GM19023 (cell line): ENCODE results near the gene ACVRL1.
"Not testable (repeated sequence)": the region's sequence is repeated elsewhere in the genome, so short reads cannot be mapped to it uniquely, and the experiment has no call there.

Experiments
- ATAC-seq: cut with Tn5 transposase; IDR thresholded peaks from one replicate; pipeline ENCODE4 v1.9.1; 2021; ENCODE audit warnings: mild to moderate bottlenecking, moderate library complexity; ENCODE audit not compliant: unreplicated experiment

The ACVRL1 gene

DNA sequence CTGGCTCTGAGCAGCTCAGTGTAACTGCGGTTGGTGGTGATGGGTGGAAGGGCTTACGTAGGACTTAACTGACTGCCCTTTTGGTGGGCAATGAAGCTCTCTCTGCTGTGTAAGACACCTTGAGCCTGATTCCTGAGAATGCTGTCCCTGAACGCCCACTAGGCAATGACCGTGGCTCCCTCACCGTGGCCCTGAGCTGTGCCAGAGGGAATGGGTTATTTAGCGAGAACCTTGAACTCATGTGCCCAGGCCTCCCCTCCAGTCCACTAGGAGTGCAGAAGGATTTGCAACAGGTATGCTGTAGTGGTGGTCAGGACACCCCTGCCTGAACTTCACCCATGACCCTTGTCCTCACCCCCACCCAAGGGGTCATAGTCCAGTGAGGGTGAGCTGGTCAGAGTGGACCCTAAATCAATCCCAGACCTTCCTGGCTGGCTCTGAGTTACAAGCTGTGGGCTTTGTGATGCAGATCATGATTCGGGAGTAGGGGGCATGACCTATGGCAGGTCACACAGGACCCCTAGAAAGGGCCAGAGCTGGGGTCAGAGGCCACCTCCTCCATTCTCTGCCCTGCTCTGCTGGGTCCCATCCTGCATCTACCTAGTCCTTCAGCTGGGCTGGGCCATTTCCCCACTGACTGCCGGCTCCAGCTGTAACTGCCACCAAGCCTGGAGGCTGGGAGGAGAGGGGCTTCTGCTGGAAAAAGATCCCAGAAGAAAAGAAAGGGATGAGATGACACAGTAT, 33.9 kb upstream of the ACVRL1 start:
- no peak for ATAC-seq

DNA sequence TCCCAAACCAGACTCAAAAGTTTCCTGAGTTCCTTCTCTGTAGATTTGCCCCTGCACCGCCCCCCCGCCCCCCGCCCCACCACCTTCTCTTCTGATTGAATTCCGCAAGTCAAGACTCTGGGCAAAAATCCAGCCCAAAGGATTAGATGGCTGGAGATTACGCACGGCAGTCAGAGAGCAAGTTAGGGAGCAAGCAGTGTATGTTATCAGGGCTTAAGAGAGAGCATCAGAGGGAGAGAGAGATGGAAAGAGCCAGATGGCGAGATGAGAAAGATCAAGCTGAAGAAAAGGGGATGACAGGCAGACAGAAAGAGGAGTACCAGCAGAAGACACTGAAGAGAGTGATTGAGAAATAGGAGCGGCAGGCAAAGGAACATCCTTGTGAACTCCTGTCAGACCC, 33.3 kb upstream of the ACVRL1 start:
- no peak for ATAC-seq

DNA sequence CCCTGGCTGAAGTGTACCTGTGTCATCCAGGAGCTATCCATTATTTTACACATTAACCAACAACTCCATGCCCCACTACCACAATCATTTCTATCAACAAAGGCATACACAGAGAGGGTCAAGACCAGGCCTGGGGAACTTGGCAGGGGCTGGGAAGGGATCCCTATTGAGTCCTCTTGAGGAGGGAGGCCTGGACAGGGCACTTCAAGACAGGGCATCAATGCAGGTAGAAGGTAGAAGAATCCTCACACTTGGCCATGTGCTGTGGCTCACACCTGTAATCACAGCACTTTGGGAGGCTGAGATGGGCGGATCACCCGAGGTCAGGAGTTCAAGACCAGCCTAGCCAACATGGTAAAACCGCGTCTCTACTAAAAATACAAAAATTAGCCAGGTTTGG, 32.8 kb upstream of the ACVRL1 start:
- ATAC-seq, result no peak

DNA sequence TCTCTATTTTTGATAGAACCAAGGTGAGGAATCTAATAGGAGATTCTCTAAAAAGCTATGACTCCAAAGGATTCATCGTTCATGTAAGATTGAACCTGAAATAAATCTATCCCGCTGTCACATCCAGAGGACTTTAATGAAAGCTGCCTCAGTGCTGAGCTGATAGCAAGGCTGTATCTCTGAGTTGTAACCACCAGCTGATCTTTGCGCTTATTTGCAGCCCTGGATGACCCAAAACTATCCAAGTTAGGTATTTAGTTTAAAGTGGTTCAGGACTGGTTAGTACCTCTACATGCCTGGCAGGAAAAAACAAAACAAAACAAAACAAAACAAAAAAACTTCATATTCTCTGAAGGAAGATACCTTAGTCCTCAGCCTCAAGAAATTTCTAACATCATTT, 28.2 kb upstream of the ACVRL1 start:
- no peak for ATAC-seq

DNA sequence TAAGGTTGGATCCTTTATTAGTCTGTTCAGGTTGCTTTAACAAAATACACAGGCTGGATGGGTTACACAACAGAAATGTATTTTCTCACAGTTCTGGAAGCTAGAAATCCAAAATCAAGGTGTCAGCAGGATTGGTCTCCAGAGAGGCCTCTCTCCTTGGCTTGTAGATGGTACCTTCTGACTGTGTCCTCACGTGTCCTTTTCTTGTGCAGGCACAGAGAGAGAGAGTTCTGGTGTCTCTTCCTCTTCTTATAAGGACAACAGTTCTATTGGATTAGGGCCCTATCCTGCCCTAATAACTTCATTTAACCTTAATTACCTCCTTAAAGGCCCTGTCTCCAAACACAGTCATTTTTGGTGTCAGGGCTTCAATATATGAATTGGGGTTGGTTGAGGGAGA, 24.0 kb upstream of the ACVRL1 start:
- ATAC-seq, result no peak

DNA sequence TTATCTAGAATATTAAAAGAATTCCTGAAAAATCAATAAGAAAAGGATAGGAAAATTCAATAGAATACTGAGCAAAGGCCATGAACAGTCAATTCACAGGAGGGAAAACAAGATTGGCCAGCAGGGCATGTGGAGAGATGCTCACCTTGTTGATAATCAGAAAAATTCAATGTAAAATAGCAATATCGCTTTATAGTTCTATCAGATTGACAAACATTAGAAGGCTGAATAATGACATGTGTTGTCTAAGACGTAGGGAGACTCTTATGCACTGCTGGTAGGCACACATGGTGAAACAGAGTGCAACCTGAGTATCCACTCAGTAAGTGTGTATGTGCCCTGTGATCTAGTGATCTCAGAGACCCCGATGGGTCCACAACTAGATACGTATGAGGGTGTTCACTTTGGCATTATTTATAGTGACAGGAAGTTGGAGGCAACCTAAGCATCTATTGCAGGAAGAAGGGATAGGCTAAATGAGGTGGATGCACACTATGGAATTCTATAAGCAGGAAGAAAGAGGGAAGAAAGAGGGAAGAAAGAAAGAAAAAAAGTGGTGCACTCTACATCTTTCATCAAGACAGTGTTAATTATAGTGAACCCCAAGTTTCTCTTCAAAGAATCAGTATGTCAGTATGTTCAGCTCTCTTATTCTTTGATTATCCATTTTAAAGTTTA, 23.2 kb upstream of the ACVRL1 start:
- no peak for ATAC-seq

DNA sequence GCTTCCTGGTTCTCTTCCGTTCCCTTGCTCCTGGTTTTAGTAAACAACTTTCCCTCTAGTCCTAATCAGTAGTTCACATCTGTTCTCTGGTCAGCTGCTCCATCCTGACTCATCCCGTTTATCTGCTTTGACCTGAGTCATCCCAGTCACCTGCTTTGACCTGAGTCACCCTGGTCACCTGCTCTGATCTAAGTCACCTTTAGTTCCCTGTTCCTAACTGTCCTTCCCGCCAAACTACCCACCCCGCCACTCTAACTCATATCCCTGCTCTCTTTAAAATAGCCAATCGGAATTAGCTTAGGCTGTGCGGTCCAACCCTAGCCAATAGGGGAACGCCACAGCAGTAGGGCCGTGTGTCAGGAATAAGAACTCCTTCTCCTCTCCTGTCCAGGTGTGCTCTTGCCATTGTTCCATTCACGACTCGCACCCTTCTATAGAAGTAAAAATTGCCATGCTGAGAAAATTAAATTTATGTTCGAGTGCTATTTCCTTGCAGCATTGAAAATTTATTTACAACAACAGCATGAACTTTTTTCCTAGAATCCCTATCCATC, 22.6 kb upstream of the ACVRL1 start:
- no peak for ATAC-seq

DNA sequence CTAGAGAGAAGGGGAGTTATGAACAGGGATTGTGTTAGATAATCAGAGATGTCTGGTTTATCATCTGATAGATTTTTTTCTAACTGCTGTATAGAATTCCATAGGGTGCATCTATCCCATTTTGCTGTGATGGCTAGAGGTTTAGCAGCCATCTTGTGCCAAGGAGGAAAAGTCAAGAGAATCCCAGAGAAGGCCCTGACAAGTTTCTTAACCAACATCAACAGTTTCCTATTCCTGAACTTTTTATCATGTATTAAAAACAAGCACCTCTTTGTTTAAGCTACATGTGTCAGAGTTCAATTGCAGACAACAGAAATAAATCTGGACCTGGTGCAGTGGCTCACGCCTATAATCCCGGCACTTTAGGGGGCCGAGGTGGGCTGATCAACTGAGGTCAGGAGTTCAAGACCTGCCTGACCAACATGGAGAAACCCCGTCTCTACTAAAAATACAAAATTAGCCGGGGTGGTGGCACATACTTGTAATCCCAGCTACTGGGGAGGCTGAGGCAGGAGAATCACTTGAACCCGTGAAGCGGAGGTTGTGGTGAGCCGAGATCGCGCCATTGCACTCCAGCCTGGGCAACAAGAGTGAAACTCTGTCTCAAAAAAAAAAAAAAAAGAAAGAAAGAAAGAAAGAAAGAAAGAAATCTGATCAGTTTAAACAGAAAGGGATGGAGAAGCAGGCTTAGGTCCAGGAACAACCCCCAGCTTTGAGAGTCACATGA, 21.8 kb upstream of the ACVRL1 start:
- ATAC-seq, result not testable (repeated sequence)

DNA sequence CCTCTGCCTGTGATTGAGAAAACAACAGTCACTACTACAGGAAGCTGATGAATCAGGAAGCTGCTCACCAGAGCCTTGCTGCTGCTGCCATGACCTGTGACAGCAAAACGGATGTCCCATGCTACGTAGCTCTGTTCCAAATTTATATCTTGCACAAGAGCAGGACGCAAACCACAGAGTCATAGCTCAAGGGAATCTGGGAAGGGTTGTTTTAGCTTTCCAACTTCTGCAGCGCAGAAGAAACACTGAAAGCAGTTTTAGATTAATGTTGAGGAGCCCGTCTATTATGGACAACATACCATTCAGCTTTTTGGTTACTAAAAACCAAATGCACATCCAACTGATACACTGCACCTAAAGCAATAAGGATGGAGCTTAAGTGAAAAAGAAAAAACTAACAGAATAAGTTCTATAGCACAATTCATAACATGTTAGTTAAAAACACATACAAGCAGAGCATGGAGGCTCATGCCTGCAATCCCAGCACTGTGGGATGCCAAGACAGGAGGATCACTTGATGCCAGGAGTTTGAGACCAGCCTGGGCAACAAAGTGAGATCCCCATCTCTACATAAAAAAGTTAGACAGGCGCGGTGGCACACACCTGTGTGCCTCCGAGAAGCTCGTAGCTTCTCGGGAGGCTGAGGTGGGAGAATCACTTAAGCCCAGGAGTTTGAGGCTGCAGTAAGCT, 21.1 kb upstream of the ACVRL1 start:
- ATAC-seq, result no peak

DNA sequence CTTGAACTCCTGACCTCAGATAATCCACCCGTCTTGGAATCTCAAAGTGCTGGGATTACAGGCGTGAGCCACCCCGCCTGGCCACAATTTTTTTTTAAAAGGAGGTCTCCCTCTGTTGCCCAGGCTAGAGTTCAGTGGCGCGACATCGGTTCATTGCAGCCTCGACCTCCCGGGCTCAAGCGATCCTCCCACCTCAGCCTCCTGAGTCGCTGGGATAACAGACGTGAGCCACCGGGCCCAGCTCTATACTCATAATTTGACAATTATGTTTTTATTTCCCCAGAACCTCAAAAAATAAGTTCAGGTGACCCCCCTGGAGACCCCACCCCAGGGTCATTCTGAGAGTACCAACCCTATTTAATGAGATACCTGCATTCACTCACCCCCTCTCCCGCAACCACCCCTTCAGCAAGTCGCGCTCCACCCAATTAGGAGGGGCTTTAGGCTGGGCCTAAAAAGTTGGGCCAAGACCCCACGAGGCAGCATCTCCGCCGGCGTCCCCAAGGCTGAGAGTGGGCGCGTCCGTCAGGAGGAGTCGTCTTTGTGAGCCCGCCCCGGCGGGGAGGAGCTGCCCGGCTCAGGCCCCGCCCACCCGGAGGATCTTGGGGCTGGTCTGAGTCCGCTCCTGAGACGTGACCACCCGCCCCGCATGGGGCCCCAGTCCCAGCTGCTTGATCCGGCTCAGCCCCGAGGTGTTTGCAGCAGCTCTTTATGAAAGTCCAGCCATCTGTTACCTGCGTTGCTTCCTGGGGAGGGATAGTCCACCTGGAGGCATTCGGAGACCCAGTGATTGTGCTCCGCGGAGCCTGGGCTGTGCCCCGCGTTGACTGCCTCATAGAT, 19.6 kb upstream of the ACVRL1 start, which contains the start of gene ANKRD33:
TSS of gene ANKRD33 (plus strand) at position 628 of the 840 bp plus-strand sequence. CDS start at position 712, 84 bp downstream.
- no peak for ATAC-seq

DNA sequence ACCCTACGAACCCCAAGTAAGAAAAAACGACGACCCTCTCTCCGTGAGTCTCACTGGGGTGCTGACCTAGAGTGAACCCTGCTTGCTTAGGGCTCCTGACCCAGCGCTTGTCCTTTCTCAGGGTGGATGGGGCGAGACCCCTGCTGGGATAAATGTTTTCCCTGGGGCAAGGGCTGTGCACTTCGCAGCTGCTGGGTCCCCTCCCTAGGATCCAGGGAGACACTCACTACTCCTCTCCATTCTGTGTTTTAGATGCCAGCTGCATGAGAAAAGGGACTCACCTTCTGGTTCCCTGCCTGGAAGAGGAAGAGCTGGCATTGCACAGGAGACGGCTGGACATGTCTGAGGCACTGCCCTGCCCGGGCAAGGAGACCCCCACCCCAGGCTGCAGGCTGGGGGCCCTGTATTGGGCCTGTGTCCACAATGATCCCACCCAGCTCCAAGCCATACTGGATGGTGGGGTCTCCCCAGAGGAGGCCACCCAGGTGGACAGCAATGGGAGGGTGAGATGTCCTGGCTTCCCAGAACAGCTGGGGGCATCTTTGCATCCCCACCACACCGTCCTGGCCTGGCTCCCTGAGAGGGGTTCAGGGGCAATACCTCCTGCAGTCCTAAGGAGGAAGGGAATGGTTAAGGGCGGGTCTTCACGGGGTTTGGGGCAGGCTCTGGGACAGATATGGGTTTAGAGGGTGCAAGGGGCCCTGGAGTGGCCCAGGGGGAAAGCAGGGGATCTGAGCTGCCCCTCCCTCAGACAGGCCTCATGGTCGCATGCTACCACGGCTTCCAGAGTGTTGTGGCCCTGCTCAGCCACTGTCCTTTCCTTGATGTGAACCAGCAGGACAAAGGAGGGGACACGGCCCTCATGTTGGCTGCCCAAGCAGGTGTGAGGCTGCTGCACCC, 18.7 kb upstream of the ACVRL1 start:
- no peak for ATAC-seq

DNA sequence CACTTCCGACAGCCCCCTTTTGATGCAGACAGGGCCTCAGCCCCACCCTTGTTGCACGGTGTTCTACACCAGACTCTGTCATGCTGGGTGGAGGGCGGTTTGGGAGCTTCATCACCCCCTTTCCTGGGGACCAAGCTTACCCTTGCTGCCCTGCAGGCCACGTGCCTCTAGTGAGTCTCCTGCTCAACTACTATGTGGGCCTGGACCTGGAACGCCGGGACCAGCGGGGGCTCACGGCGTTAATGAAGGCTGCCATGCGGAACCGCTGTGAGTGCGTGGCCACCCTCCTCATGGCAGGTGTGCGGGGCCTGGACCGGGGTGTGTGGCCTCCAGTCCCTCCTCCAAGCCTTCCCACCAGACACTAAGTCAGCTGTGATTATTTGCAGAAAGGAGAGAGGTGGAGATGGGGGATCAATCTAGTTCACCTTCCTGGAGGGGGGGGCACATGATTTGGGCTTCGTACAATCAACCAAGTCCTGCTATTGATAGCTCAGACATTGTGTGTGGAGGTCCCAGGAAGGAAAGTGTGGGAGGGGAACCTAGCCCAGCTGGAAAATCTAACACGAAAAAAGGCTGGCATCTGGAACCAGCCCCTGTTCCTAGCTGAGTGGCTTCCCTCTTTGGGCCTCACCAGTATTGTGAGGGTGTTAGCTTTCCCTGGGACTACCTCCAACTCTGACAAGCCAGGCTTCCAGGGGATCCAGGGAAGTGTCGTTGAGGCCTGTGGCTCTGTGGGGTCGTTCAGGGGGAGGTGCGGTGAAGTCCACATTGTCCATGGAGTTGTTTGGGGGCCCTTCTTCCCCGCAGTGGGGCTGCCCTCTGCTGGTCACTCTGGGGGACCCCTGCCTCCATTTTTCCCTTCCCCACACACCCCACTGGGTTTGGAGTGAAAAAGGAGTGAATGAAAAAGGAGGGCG, 17.8 kb upstream of the ACVRL1 start:
- no peak for ATAC-seq

DNA sequence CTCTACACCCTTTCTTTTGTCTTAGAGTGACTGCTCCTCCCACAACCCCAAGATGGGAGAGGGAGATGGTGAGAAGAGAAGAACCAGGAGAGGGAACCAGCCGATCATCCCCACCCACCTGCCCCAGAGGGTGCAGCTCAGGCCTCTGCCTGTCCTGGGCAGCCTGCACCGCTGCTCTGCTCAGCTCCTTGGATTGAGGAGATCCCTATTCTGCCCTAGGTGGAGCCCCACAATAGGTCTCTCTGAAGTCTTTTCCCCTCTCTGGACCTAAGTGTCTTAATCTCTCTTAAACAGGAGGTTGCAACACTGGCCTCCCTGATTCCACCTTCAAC, 17.2 kb upstream of the ACVRL1 start:
- ATAC-seq, result no peak

DNA sequence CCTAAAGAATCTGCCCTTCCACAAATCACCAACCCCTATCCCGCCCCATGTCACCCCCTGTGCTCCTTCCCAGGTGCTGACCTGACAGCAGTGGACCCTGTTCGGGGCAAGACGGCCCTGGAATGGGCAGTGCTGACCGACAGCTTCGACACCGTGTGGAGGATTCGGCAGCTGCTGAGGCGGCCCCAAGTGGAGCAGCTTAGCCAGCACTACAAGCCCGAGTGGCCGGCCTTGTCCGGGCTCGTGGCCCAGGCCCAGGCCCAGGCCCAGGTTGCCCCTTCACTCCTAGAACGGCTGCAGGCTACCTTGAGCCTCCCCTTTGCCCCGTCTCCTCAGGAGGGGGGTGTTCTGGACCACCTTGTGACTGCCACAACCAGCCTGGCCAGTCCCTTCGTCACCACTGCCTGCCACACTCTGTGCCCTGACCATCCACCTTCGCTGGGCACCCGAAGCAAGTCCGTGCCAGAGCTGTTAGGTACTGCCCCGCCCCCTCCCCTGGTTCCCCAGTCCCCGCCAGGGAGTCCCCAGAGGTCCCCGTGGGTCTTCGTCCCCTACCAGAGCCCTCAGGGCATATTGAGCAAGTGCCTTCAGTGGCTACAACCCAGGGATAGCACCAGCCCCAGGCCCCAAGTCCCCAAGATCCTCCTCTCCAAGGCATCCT, 16.7 kb upstream of the ACVRL1 start:
- ATAC-seq, result no peak

DNA sequence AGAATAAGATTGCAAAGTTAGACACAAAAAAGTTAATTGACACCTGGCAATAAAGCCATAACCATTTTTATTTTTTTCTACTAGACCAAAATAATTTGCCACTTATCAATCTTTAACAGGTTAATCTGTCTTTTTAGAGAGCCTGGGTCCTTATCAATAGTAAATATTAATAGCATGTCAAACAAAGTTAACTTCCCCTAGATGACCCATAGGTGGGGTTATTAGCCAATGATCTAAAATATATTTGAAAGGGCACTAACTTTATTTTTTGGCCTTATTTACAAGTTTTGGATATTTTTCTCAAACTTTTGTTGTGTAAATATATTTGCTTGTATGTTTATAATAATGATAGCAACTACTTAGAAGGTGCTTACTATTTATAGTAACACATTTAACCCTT, 15.5 kb upstream of the ACVRL1 start:
- ATAC-seq, result no peak

DNA sequence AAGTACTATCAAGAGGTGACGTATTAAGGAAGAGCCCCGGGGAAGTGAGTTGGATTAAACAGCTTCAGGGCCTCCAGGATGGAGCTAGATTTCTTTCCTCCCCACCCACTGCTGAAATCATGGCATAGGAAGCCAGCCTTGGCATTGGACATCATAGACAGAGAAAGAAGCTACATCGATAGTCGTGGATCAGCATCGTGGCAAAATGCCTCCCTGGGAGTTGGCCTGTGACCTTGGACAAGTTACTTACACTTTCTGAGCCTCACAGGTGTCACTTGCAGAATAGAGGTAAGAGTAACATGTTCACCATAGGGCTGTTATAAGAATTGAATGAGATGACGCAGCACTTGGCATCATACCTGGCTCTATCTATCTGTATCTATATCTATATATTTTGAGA, 13.5 kb upstream of the ACVRL1 start:
- no peak for ATAC-seq

DNA sequence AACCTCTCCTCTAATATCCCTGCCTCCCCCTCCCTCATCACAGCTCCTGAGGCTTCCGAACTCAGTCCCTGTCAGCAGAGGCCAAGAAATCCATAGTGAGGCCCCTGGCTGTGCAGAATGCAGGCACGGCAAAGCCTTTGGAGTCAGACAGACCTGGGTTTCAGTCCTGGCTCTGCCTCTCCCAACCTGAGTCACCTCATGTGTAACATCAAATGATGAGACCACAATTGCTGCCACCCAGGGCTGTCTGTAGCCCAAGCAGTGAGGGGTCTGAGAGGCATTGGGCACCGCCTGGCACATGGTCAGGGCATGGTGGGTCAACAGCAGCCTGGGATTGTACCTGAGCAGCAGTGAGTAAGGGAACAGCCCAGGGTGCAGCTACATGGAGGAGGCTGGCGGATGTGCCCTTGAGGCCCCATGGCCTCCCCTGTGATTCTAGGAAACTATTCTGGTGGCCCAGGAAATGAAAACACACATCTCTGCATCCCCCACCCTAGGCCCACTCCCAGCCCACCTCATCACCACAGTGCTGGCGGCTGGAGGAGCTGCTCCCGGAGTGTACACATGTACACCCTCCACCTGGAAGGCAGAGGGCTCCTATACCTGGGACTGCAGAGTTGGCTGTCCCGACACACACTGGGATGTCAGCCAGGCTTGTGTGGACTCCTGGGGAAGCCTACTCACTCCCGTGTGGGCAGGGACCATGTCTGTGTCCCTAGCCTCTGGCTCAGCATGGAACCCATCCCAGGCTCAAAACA, 11.7 kb upstream of the ACVRL1 start:
- ATAC-seq, result no peak
